OCI-LY7 (cell line): ENCODE results near the gene CPOX. TPM values are rescaled to one million over a fixed set of nuclear protein-coding genes. Genes with fewer than 3 reads are reported as not detected.

Experiments used
- BruUV-seq: library from RNA; stranded (reverse); fragments of 400-500 nt; replicated peaks from 2 replicates; lab custom pipeline; 2021; lab: Mats Ljungman, UMichigan
- CTCF ChIA-PET: fragments of 300-600 bp; sonication (Branson Sonifier 250); formaldehyde crosslinking; loops from one replicate; lab custom pipeline; 2022; ENCODE audit warnings: antibody characterized with exemption; ENCODE audit not compliant: unreplicated experiment; lab: Charles Lee
- POLR2A ChIA-PET: fragments of 300-600 bp; sonication (Branson Sonifier 250); formaldehyde crosslinking; loops from one replicate; lab custom pipeline; 2022; ENCODE audit warnings: antibody characterized with exemption; lab: Charles Lee
- DNase-seq: peaks from one replicate; pipeline ENCODE4 v3.0.0-alpha.2; 2015; ENCODE audit warnings: low spot score
- H2AFZ ChIP-seq: fragments of 200-600 bp; sonication (generic), shearing (Covaris generic); 2 replicates; pipeline ENCODE4 v1.6.1; 2014; ENCODE audit warnings: mild to moderate bottlenecking, antibody characterized with exemption, low read length, moderate library complexity
- H3K27ac ChIP-seq: fragments of 200-600 bp; sonication (generic); 2 replicates; pipeline ENCODE4 v1.5.1; 2014; ENCODE audit warnings: mixed run types, low read depth, mild to moderate bottlenecking, moderate library complexity, low read length, inconsistent platforms; ENCODE audit not compliant: poor library complexity, severe bottlenecking
- H3K36me3 ChIP-seq: fragments of 200-600 bp; sonication (generic); 2 replicates; pipeline ENCODE4 v1.6.1; 2014; ENCODE audit warnings: mild to moderate bottlenecking, antibody characterized with exemption, low read length, moderate library complexity, mixed read lengths; ENCODE audit not compliant: insufficient read depth
- H3K4me1 ChIP-seq: fragments of 200-600 bp; sonication (generic); 2 replicates; pipeline ENCODE4 v1.5.1; 2014; ENCODE audit warnings: mild to moderate bottlenecking, low read length; ENCODE audit not compliant: insufficient read depth, poor library complexity, severe bottlenecking
- H3K4me2 ChIP-seq: fragments of 200-600 bp; sonication (generic); 2 replicates; pipeline ENCODE4 v1.6.1; 2014; ENCODE audit warnings: mild to moderate bottlenecking, low read length
- H3K4me3 ChIP-seq: fragments of 200-600 bp; sonication (generic); 2 replicates; pipeline ENCODE4 v1.5.1; 2014; ENCODE audit warnings: mild to moderate bottlenecking, low read depth, low read length; ENCODE audit not compliant: poor library complexity, severe bottlenecking
- H3K79me2 ChIP-seq: fragments of 200-600 bp; sonication (generic); 2 replicates; pipeline ENCODE4 v1.6.1; 2016; ENCODE audit warnings: low read depth, mild to moderate bottlenecking, low read length, moderate library complexity, mixed read lengths; ENCODE audit not compliant: insufficient read depth
- H3K9me2 ChIP-seq: fragments of 200-600 bp; sonication (generic); 2 replicates; pipeline ENCODE4 v1.6.1; 2016; ENCODE audit warnings: mild to moderate bottlenecking, low read length, mixed read lengths; ENCODE audit not compliant: insufficient read depth
- H3K9me3 ChIP-seq: fragments of 200-600 bp; sonication (generic); 2 replicates; pipeline ENCODE4 v1.6.1; 2014; ENCODE audit warnings: mild to moderate bottlenecking, mixed run types, low read length, mixed read lengths
- H4K20me1 ChIP-seq: fragments of 200-600 bp; sonication (generic); 2 replicates; pipeline ENCODE4 v1.6.1; 2014; ENCODE audit warnings: mild to moderate bottlenecking, antibody characterized with exemption, low read length, moderate library complexity, mixed read lengths; ENCODE audit not compliant: insufficient read depth
- EZH2phosphoT487 ChIP-seq: fragments of 200-600 bp; sonication (generic); IDR thresholded peaks from 2 replicates; pipeline ENCODE4 v1.6.1; 2018; ENCODE audit warnings: low read depth, borderline replicate concordance, mild to moderate bottlenecking, mixed run types, antibody characterized with exemption, low read length, moderate library complexity, mixed read lengths
- intact Hi-C: fragments of 100-400 bp; cut with micrococcal nuclease; formaldehyde crosslinking; loops from one replicate; pipeline ENCODE4 v1.10.0; 2022; ENCODE audit not compliant: unreplicated experiment
- total RNA-seq, 2 experiments: library from RNA; depleted of rRNA in 1 of 2; stranded (reverse); fragments of >200 nt in 1 of 2; shearing (Covaris generic) in 1 of 2; gene quantifications; 2 replicates each; pipeline ENCODE4 v1.2.3, GENCODE V29; 2014 to 2022
- TF ChIP-seq, protein P1 (sequence below): fragments of 200-600 bp; sonication (generic); conservative IDR thresholded peaks from 2 replicates; pipeline ENCODE4 v1.5.1; 2014; ENCODE audit warnings: mild to moderate bottlenecking, antibody characterized with exemption, low read length, moderate library complexity, mixed read lengths

Gene CPOX
- total RNA-seq, 2 experiments from 2014 or later, result 10.1 to 14.7 TPM

DNA sequence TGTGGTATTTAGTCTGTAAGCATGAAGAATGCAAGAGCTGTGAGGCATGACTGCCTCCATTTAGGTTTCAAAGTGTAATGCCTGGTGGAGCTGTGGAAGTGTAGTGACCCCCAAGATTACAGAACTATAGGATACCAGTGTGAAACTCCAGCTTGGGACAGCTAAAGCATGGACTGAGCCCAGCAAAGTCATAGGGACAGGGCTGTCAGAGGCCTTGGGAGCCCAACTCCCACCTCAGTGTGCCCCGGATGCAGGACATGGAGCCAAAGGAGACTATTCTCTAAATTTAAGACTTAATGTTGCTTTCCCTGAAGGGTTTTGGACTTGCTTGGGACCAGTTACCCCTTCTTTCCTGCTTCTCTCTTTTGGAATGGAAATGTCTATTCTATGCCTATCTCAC, 50.8 kb downstream of the CPOX start:
- H3K4me2 ChIP-seq, result no peak overlapping the region
- H3K27ac ChIP-seq, result no peak overlapping the region

DNA sequence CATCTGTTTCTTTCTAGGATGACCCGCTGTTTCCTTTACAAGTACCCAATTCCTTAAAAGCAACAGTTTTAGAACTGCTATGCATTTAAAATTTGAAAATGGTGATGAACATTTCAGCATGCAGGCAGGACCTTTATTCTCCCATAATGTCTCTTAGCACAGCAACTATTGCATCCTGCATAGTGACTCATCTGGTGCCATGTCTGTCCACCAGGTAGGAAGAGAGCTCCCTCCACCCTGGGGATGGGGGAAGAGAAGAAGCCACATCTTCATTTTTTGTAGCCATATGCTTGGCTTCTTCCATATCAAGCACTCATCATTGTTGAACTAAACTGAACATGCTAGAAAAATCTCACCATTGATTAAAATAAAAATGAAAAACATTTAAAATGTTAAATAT, 51.7 kb downstream of the CPOX start:
- DNase-seq, result no peak
- POLR2A ChIA-PET, result interaction anchor here (1.0 to 3.3 kb wide), 9 partner anchors 9 to 23 kb away, joined by 3 to 27 read pairs (median 5); partner anchors contain the start of gene GPR15
- BruUV-seq, result no TSS peak
- H3K4me3 ChIP-seq, result no peak overlapping the region
- H3K79me2 ChIP-seq, result peaks cover 31% of the 10 kb centered on the region; the same call in 1 of the 2 replicates
- no peaks in the 10 kb centered on the region for H4K20me1 ChIP-seq
- intact Hi-C loops, result loop anchor here (2.0 kb wide), 1 partner anchor 21 kb away; no protein-coding TSS in a partner anchor
- no peaks in the 10 kb centered on the region for H3K9me2 ChIP-seq
- H3K9me3 ChIP-seq, result no peaks in the 10 kb centered on the region
- CTCF ChIA-PET, result no interaction called here
- TF ChIP-seq, protein P1, sequence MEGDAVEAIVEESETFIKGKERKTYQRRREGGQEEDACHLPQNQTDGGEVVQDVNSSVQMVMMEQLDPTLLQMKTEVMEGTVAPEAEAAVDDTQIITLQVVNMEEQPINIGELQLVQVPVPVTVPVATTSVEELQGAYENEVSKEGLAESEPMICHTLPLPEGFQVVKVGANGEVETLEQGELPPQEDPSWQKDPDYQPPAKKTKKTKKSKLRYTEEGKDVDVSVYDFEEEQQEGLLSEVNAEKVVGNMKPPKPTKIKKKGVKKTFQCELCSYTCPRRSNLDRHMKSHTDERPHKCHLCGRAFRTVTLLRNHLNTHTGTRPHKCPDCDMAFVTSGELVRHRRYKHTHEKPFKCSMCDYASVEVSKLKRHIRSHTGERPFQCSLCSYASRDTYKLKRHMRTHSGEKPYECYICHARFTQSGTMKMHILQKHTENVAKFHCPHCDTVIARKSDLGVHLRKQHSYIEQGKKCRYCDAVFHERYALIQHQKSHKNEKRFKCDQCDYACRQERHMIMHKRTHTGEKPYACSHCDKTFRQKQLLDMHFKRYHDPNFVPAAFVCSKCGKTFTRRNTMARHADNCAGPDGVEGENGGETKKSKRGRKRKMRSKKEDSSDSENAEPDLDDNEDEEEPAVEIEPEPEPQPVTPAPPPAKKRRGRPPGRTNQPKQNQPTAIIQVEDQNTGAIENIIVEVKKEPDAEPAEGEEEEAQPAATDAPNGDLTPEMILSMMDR, result no peak
- TF ChIP-seq EZH2phosphoT487, result no peak
- H3K36me3 ChIP-seq, result no peaks in the 10 kb centered on the region; the same call in 1 of the 2 replicates
- peaks cover 66% of the 10 kb centered on the region for H3K4me1 ChIP-seq
- H3K4me2 ChIP-seq, result no peak overlapping the region
- no peak overlapping the region for H3K27ac ChIP-seq
- no peak overlapping the region for H2AFZ ChIP-seq

More for the DNA sequence above, 50.8 kb downstream of the CPOX start:
- no peak overlapping the region for H3K4me3 ChIP-seq
- H4K20me1 ChIP-seq, result no peaks in the 10 kb centered on the region
- intact Hi-C loops, result no loop called here
- BruUV-seq, result no TSS peak
- peaks cover 57% of the 10 kb centered on the region for H3K4me1 ChIP-seq
- POLR2A ChIA-PET, result interaction anchor here (0.6 to 3.3 kb wide), 4 partner anchors 9 to 23 kb away, joined by 3 to 27 read pairs (median 4); no protein-coding TSS in a partner anchor
- no peaks in the 10 kb centered on the region; the same call in 1 of the 2 replicates for H3K36me3 ChIP-seq
- no peaks in the 10 kb centered on the region for H3K9me2 ChIP-seq
- no peaks in the 10 kb centered on the region for H3K9me3 ChIP-seq
- TF ChIP-seq, protein P1, result no peak
- TF ChIP-seq EZH2phosphoT487, result no peak
- peaks cover 21% of the 10 kb centered on the region; the same call in 1 of the 2 replicates for H3K79me2 ChIP-seq
- DNase-seq, result no peak
- CTCF ChIA-PET, result no interaction called here
- H2AFZ ChIP-seq, result no peak overlapping the region

DNA sequence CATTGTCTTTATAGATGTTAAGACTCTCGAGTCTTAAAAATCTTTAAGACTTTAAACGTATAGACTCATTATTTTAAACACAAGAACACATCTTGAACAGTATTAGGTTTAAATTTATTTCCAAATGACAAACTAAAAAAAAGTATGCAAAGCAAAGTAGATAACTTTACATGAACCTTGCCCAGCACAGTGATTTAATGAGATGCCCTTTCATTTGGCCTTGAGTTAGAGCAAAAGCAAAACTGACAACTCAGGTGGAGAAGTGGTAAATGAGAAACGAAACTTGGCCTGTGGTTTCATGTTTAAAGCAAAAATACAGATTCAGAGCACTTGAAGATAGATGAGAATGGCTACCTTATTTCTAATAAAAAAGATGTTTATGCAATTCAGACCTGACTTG, 53.1 kb downstream of the CPOX start:
- BruUV-seq, result no TSS peak
- Histone ChIP-seq H3K4me3 (peak overlapping the region; percentile 43), H3K9me2 (no peaks in the 10 kb centered on the region), H3K4me1 (peaks cover 62% of the 10 kb centered on the region), H2AFZ (peak overlapping the region; percentile 90), H3K4me2 (peak overlapping the region; percentile 64), H3K27ac (peak overlapping the region; percentile 83), H4K20me1 (no peaks in the 10 kb centered on the region), H3K79me2 (peaks cover 44% of the 10 kb centered on the region; the same call in 1 of the 2 replicates), H3K36me3 (no peaks in the 10 kb centered on the region; the same call in 1 of the 2 replicates), H3K9me3 (no peaks in the 10 kb centered on the region)
- intact Hi-C loops, result loop anchor here (2.0 kb wide), 1 partner anchor 22 kb away; no protein-coding TSS in a partner anchor
- DNase-seq, result peak; percentile 85
- TF ChIP-seq EZH2phosphoT487, result no peak
- TF ChIP-seq, protein P1, result no peak
- POLR2A ChIA-PET, result interaction anchor here (1.2 to 3.3 kb wide), 6 partner anchors 8 to 25 kb away, joined by 4 to 27 read pairs (median 9); partner anchors contain the start of gene GPR15
- CTCF ChIA-PET, result interaction anchor here (1.0 kb wide), 1 partner anchor 8 kb away, joined by 7 read pairs; the partner anchor contains the start of gene GPR15
